Adrenal gland (tissue), 5 donors: ENCODE results near the gene HIC2.
"Not testable (repeated sequence)": the region's sequence is repeated elsewhere in the genome, so short reads cannot be mapped to it uniquely, and the experiment has no call there.

ENCODE experiments used
- POLR2A ChIP-seq, 2 donors: fragments of 450-650 bp; IDR thresholded peaks; one replicate each; pipeline ENCODE4 v1.6.1; 2017; ENCODE audit warnings: antibody characterized with exemption in 2 of 2, mild to moderate bottlenecking in 2 of 2, moderate library complexity in 1 of 2
- TF ChIP-seq, protein P1 (sequence below), 6 experiments: fragments of 450-650 bp in 4 of 6; fragments of 200-600 bp in 2 of 6; sonication (generic) in 1 of 6; IDR thresholded peaks; 1 replicate in 5 of 6; 2 replicates in 1 of 6; pipeline versions ENCODE4 v1.5.1 to v1.8.0; 2016 to 2021; ENCODE audit warnings: antibody characterized with exemption in 6 of 6, mild to moderate bottlenecking in 2 of 6, moderate library complexity in 1 of 6
- donor health status: DM: no; HTN: no; CAD: no.

DNA sequence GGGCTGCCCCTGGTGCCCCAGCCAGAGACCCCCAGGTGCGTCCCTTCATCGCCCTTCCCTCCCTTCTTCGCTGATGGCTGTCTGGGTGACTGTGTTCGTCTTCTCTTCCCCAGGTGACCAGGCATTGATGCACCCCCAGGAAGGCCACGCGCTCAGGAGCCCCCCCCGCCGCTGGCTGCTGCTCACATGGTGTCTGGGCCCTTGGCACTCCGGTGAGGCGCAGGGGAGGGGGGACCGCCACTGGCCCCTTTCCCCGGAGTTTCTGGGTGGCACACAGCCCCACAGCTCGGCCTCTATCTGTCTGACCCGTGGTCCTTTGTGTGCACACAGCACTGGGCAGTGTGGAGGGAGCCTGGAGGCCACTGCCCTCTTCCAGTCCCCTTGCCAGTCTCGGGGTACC is 25.5 kb downstream of the HIC2 start:
- TF ChIP-seq, protein P1, sequence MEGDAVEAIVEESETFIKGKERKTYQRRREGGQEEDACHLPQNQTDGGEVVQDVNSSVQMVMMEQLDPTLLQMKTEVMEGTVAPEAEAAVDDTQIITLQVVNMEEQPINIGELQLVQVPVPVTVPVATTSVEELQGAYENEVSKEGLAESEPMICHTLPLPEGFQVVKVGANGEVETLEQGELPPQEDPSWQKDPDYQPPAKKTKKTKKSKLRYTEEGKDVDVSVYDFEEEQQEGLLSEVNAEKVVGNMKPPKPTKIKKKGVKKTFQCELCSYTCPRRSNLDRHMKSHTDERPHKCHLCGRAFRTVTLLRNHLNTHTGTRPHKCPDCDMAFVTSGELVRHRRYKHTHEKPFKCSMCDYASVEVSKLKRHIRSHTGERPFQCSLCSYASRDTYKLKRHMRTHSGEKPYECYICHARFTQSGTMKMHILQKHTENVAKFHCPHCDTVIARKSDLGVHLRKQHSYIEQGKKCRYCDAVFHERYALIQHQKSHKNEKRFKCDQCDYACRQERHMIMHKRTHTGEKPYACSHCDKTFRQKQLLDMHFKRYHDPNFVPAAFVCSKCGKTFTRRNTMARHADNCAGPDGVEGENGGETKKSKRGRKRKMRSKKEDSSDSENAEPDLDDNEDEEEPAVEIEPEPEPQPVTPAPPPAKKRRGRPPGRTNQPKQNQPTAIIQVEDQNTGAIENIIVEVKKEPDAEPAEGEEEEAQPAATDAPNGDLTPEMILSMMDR (IDR thresholded peaks at IDR 0.05) = not testable (repeated sequence)
- not testable (repeated sequence) for TF ChIP-seq POLR2A (IDR thresholded peaks at IDR 0.05)
